ENCODE data around the gene ZNF224.

DNA sequence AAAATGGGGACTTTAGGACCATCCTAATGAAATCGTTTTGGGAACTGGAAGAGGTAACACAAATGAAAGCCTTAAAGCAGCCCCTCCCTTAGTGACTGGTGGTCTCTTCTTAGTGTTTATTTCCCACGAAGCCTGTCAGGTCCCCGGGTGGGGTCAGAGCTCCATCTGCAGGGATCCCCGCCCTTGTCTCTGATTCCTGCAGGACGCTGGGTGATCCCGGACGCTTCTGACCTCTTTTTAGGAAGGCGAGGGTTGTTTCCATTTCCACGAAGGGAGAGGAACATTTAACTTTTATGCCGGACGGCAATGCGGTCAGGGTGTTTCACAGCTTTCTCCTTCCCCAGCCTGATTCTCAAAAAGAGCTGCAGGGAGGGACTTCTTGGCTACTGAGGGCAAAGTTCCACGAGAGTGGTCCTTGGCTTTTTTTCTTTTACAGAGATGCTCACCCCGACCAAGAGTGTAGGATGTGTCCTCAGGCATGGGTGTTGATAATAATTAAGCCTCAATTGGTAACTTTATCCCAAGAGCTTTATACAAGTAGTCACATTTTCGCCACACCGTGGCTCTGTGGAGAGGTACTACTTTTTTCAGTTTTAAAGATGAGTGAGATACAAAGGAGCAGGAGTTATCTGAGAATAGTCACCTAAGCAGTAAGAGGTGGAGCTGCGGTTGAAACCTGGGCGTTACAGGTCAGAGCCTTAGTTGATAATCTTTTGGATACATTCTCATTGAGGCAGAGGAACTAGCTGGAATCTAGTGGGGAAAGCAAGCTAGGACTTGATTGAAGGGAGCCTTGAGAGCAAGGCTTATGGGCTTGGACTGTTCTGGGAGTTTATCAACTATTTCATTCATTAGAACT, 21.4 kb upstream of the ZNF224 start:
- TF ChIP-seq EZH2 (IDR thresholded peaks at IDR 0.05; ENCODE audit: low read length, unreplicated experiment) (no peak), EZH2phosphoT487 (IDR thresholded peaks at IDR 0.05; ENCODE audit: borderline replicate concordance, low read length) (no peak)
- TF ChIP-seq, protein P1, sequence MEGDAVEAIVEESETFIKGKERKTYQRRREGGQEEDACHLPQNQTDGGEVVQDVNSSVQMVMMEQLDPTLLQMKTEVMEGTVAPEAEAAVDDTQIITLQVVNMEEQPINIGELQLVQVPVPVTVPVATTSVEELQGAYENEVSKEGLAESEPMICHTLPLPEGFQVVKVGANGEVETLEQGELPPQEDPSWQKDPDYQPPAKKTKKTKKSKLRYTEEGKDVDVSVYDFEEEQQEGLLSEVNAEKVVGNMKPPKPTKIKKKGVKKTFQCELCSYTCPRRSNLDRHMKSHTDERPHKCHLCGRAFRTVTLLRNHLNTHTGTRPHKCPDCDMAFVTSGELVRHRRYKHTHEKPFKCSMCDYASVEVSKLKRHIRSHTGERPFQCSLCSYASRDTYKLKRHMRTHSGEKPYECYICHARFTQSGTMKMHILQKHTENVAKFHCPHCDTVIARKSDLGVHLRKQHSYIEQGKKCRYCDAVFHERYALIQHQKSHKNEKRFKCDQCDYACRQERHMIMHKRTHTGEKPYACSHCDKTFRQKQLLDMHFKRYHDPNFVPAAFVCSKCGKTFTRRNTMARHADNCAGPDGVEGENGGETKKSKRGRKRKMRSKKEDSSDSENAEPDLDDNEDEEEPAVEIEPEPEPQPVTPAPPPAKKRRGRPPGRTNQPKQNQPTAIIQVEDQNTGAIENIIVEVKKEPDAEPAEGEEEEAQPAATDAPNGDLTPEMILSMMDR (conservative IDR thresholded peaks at IDR 0.05; ENCODE audit: low read depth, low read length): no peak; the same call in 1 of the 2 replicates
